ENCODE measurements around the gene SCGB1C1. TPM values are rescaled to one million over a fixed set of nuclear protein-coding genes. Genes with fewer than 3 reads are reported as not detected.

The SCGB1C1 gene
- total and polyA plus RNA-seq, 2 experiments from 2014 or later, result not detected

- H4K20me1 ChIP-seq (replicated peaks; ENCODE audit: insufficient read depth), result no peaks in the 10 kb centered on the region
- TF ChIP-seq ZNF114 (CRISPR knock-in tag; IDR thresholded peaks at IDR 0.05), result no peak
- TF ChIP-seq, protein P1, sequence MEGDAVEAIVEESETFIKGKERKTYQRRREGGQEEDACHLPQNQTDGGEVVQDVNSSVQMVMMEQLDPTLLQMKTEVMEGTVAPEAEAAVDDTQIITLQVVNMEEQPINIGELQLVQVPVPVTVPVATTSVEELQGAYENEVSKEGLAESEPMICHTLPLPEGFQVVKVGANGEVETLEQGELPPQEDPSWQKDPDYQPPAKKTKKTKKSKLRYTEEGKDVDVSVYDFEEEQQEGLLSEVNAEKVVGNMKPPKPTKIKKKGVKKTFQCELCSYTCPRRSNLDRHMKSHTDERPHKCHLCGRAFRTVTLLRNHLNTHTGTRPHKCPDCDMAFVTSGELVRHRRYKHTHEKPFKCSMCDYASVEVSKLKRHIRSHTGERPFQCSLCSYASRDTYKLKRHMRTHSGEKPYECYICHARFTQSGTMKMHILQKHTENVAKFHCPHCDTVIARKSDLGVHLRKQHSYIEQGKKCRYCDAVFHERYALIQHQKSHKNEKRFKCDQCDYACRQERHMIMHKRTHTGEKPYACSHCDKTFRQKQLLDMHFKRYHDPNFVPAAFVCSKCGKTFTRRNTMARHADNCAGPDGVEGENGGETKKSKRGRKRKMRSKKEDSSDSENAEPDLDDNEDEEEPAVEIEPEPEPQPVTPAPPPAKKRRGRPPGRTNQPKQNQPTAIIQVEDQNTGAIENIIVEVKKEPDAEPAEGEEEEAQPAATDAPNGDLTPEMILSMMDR (conservative IDR thresholded peaks at IDR 0.05; ENCODE audit: low read depth in 2 of 2), result no peak
- no peaks in the 10 kb centered on the region for H3K27me3 ChIP-seq (ENCODE audit: insufficient read depth)
- H3K9me2 ChIP-seq (ENCODE audit: insufficient read depth), result no peaks in the 10 kb centered on the region
- no peak for DNase-seq (ENCODE audit: low spot score)
- H3K27ac ChIP-seq (ENCODE audit: low read depth), result no peak overlapping the region
- H3K79me2 ChIP-seq (replicated peaks; ENCODE audit: insufficient read depth), result no peaks in the 10 kb centered on the region
- H3F3A ChIP-seq (replicated peaks; ENCODE audit: low read depth), result no peaks in the 10 kb centered on the region
- Mint-ChIP-seq H3K36me3 (ENCODE audit: low read depth) (peaks cover 7% of the 10 kb centered on the region; the same call in 2 of the 3 replicates), H3K9me3 (no peaks in the 10 kb centered on the region; the same call in 2 of the 3 replicates), H3K4me1 (no peaks in the 10 kb centered on the region; the same call in 2 of the 3 replicates), H3K27me3 (ENCODE audit: insufficient read depth, low read depth, poor library complexity) (peaks cover 11% of the 10 kb centered on the region), H3K27ac (no peak overlapping the region), H3K4me3 (no peak overlapping the region)
- H3K36me3 ChIP-seq (ENCODE audit: insufficient read depth), result no peaks in the 10 kb centered on the region
- H3K4me2 ChIP-seq, result no peak overlapping the region
- H3K4me1 ChIP-seq (ENCODE audit: insufficient read depth), result no peaks in the 10 kb centered on the region
- H2AFZ ChIP-seq, result no peak overlapping the region
- no peak overlapping the region for H3K4me3 ChIP-seq
- no peak for ATAC-seq
These were observed 6.2 kb downstream of the SCGB1C1 start for GRCh38 chr11:199004-199581.

DNA sequence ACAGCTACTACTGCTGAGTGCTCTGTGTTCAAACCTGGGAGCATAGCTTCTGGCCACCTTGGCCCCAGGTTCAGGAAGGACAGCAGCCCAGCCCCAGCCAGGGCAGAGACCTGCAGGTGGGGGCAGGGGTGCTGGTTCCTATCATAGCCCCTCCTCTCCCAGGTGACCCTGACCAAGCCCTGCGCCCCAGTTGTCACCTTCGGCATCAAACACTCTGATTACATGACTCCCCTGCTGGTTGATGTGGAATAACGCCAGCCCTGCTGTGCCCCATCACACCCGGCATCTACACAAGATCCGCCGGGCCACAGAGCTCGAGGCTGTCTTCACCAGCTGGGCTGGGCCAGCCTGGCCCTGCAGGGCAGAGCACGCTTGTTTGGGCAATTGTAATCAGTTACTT, 6.9 kb downstream of the SCGB1C1 start:
- no peaks in the 10 kb centered on the region; the same call in 2 of the 3 replicates for H3K4me1 Mint-ChIP-seq
- no peaks in the 10 kb centered on the region for H3K36me3 ChIP-seq (ENCODE audit: insufficient read depth)
- no peak overlapping the region for H3K27ac Mint-ChIP-seq
- no peak overlapping the region for H3K27ac ChIP-seq (ENCODE audit: low read depth)
- no peaks in the 10 kb centered on the region for H3K79me2 ChIP-seq (replicated peaks; ENCODE audit: insufficient read depth)
- peaks cover 11% of the 10 kb centered on the region for H3K27me3 Mint-ChIP-seq (ENCODE audit: insufficient read depth, low read depth, poor library complexity)
- no peaks in the 10 kb centered on the region for H3K9me2 ChIP-seq (ENCODE audit: insufficient read depth)
- H3K27me3 ChIP-seq (ENCODE audit: insufficient read depth), result no peaks in the 10 kb centered on the region
- no peak overlapping the region for H3K4me3 Mint-ChIP-seq
- H3K4me1 ChIP-seq (ENCODE audit: insufficient read depth), result no peaks in the 10 kb centered on the region
- H3K4me2 ChIP-seq, result no peak overlapping the region
- H3F3A ChIP-seq (replicated peaks; ENCODE audit: low read depth), result no peaks in the 10 kb centered on the region
- no peak overlapping the region for H2AFZ ChIP-seq
- ATAC-seq (peak; percentile 60), DNase-seq (ENCODE audit: low spot score) (peak; percentile 56)
- no peaks in the 10 kb centered on the region; the same call in 2 of the 3 replicates for H3K9me3 Mint-ChIP-seq
- H3K36me3 Mint-ChIP-seq (ENCODE audit: low read depth), result peaks cover 12% of the 10 kb centered on the region
- no peaks in the 10 kb centered on the region; the same call in 1 of the 2 replicates for H4K20me1 ChIP-seq (replicated peaks; ENCODE audit: insufficient read depth)
- no peak overlapping the region for H3K4me3 ChIP-seq
- TF ChIP-seq STAT1 (IDR thresholded peaks at IDR 0.05; ENCODE audit: unreplicated experiment) (no peak), NANOG (IDR thresholded peaks at IDR 0.05; ENCODE audit: borderline replicate concordance) (no peak), EZH2 (IDR thresholded peaks at IDR 0.05; ENCODE audit: low read depth, unreplicated experiment) (no peak), CREB1 (CRISPR knock-in tag; IDR thresholded peaks at IDR 0.05; ENCODE audit: low read depth) (no peak), EZH2phosphoT487 (IDR thresholded peaks at IDR 0.05; ENCODE audit: unreplicated experiment) (no peak), JUNB (IDR thresholded peaks at IDR 0.05; ENCODE audit: unreplicated experiment) (no peak)
- TF ChIP-seq, protein P2, sequence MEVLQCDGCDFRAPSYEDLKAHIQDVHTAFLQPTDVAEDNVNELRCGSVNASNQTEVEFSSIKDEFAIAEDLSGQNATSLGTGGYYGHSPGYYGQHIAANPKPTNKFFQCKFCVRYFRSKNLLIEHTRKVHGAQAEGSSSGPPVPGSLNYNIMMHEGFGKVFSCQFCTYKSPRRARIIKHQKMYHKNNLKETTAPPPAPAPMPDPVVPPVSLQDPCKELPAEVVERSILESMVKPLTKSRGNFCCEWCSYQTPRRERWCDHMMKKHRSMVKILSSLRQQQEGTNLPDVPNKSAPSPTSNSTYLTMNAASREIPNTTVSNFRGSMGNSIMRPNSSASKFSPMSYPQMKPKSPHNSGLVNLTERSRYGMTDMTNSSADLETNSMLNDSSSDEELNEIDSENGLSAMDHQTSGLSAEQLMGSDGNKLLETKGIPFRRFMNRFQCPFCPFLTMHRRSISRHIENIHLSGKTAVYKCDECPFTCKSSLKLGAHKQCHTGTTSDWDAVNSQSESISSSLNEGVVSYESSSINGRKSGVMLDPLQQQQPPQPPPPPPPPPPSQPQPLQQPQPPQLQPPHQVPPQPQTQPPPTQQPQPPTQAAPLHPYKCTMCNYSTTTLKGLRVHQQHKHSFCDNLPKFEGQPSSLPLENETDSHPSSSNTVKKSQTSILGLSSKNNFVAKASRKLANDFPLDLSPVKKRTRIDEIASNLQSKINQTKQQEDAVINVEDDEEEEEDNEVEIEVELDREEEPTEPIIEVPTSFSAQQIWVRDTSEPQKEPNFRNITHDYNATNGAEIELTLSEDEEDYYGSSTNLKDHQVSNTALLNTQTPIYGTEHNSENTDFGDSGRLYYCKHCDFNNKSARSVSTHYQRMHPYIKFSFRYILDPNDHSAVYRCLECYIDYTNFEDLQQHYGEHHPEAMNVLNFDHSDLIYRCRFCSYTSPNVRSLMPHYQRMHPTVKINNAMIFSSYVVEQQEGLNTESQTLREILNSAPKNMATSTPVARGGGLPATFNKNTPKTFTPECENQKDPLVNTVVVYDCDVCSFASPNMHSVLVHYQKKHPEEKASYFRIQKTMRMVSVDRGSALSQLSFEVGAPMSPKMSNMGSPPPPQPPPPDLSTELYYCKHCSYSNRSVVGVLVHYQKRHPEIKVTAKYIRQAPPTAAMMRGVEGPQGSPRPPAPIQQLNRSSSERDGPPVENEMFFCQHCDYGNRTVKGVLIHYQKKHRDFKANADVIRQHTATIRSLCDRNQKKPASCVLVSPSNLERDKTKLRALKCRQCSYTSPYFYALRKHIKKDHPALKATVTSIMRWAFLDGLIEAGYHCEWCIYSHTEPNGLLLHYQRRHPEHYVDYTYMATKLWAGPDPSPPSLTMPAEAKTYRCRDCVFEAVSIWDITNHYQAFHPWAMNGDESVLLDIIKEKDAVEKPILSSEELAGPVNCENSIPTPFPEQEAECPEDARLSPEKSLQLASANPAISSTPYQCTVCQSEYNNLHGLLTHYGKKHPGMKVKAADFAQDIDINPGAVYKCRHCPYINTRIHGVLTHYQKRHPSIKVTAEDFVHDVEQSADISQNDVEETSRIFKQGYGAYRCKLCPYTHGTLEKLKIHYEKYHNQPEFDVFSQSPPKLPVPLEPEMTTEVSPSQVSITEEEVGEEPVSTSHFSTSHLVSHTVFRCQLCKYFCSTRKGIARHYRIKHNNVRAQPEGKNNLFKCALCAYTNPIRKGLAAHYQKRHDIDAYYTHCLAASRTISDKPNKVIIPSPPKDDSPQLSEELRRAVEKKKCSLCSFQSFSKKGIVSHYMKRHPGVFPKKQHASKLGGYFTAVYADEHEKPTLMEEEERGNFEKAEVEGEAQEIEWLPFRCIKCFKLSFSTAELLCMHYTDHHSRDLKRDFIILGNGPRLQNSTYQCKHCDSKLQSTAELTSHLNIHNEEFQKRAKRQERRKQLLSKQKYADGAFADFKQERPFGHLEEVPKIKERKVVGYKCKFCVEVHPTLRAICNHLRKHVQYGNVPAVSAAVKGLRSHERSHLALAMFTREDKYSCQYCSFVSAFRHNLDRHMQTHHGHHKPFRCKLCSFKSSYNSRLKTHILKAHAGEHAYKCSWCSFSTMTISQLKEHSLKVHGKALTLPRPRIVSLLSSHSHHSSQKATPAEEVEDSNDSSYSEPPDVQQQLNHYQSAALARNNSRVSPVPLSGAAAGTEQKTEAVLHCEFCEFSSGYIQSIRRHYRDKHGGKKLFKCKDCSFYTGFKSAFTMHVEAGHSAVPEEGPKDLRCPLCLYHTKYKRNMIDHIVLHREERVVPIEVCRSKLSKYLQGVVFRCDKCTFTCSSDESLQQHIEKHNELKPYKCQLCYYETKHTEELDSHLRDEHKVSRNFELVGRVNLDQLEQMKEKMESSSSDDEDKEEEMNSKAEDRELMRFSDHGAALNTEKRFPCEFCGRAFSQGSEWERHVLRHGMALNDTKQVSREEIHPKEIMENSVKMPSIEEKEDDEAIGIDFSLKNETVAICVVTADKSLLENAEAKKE (CRISPR knock-in tag; IDR thresholded peaks at IDR 0.05), result no peak
- TF ChIP-seq, protein P3, sequence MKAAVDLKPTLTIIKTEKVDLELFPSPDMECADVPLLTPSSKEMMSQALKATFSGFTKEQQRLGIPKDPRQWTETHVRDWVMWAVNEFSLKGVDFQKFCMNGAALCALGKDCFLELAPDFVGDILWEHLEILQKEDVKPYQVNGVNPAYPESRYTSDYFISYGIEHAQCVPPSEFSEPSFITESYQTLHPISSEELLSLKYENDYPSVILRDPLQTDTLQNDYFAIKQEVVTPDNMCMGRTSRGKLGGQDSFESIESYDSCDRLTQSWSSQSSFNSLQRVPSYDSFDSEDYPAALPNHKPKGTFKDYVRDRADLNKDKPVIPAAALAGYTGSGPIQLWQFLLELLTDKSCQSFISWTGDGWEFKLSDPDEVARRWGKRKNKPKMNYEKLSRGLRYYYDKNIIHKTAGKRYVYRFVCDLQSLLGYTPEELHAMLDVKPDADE (IDR thresholded peaks at IDR 0.05), result no peak
- TF ChIP-seq, protein P1 (conservative IDR thresholded peaks at IDR 0.05; ENCODE audit: low read depth in 2 of 2), result no peak
